Skeletal muscle tissue (tissue), 4 donors: Measurements from ENCODE around the gene TVP23C. TPM values are rescaled to one million over a fixed set of nuclear protein-coding genes. Genes with fewer than 3 reads are reported as not detected.
A peak's percentile ranks its signal among the peaks of the same experiment; 100 is the strongest.
"Not testable (repeated sequence)": the region's sequence is repeated elsewhere in the genome, so short reads cannot be mapped to it uniquely, and the experiment has no call there.

Experiments
- H3K27ac ChIP-seq: one replicate; pipeline ENCODE4 v1.7.0; 2013; ENCODE audit warnings: mild to moderate bottlenecking, low read depth, low read length, inconsistent platforms
- H3K27me3 ChIP-seq, 3 donors: one replicate each; pipeline ENCODE4 v1.7.0; 2013; ENCODE audit warnings: low read length in 3 of 3; ENCODE audit not compliant: control insufficient read depth in 3 of 3, insufficient read depth in 3 of 3
- H3K36me3 ChIP-seq, 3 donors: one replicate each; pipeline ENCODE4 v1.7.0; 2013; ENCODE audit warnings: low read length in 3 of 3; ENCODE audit not compliant: control insufficient read depth in 3 of 3, insufficient read depth in 3 of 3
- H3K4me1 ChIP-seq, 3 donors: one replicate each; pipeline ENCODE4 v1.7.0; 2013; ENCODE audit warnings: low read length in 3 of 3, mild to moderate bottlenecking in 3 of 3; ENCODE audit not compliant: control insufficient read depth in 3 of 3, insufficient read depth in 3 of 3
- H3K4me3 ChIP-seq, 3 donors: one replicate each; pipeline ENCODE4 v1.7.0; 2013; ENCODE audit warnings: low read length in 3 of 3
- H3K9ac ChIP-seq, 3 donors: one replicate each; pipeline ENCODE4 v1.7.0; 2013; ENCODE audit warnings: low read length in 3 of 3, mild to moderate bottlenecking in 3 of 3, moderate library complexity in 2 of 3, low read depth in 1 of 3
- H3K9me3 ChIP-seq, 3 donors: one replicate each; pipeline ENCODE4 v1.7.0; 2013; ENCODE audit warnings: low read length in 3 of 3; ENCODE audit not compliant: control insufficient read depth in 3 of 3
- total RNA-seq: library from RNA; depleted of rRNA; stranded (reverse); fragments of >200 nt; gene quantifications from one replicate; pipeline ENCODE4 v1.2.3, GENCODE V29; 2014
- donor health status: Osteomylitis.

Gene TVP23C
- total RNA-seq, 1 donor from 2014 or later: 32.9 TPM

DNA sequence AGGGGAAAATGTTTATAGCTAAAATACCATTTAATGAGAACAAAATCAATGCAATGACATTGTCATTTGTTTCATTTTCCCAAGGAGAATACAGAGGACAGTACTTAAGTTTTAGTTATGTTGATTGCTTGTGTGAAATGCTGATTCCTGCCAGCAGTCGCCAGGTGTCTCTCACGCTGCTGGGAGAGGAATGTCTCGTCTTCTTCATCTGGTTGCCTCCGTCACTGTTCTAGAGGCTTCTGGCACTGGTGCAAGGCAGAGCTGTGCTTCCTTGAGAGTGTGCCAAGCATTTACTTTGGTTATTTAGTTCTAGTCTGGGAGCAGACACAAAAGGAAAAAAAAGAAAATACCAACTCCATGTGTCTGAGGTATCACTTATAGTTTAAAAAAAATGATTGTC, 10.6 kb upstream of the TVP23C start:
- not testable (repeated sequence) for H3K36me3 ChIP-seq, H3K9me3 ChIP-seq, H3K4me3 ChIP-seq, H3K9ac ChIP-seq, H3K27ac ChIP-seq, H3K27me3 ChIP-seq, H3K4me1 ChIP-seq

DNA sequence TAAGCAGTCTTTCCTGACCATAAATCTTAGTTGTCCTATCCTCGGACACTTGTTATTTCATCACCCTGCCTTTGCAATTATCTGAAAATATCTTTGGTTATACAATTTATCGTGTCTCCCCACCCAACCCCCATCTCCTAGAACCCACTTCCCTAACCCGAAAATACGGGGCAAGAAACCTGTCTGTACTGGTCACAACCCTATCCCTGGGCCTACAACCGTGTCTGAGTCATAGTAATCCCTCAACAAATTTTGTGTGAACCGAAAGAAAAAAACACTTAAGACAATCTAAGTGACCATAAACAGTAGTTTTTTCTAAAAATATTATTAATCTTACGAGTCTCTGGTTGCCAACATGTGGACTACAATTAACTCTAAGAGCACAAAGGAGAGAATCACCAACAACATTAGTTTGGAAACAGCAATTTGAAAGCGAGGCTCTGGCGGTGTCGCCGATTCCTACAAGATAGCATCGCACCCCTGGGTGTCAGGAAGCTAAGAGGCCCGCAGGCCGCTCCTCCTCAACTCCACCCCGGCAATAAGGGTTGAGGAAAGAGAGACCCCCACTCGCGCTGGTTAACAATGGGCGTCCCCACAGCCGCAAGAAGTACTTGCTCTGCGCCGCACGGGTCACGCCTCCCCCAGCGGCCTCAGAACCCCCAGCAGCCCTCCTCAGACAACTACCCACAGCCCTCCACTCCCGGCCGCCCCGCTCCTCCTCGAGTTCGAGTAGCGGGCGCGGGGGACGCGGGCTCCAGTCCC, 489 bp downstream of the TVP23C start:
- H3K27ac ChIP-seq, H3K4me1 ChIP-seq, H3K9me3 ChIP-seq, H3K27me3 ChIP-seq, H3K36me3 ChIP-seq: not testable (repeated sequence)
- H3K9ac ChIP-seq: peak overlapping the region; percentile 57 to 77 (median 62)
- peak overlapping the region; percentile 71 to 81 (median 79) for H3K4me3 ChIP-seq

DNA sequence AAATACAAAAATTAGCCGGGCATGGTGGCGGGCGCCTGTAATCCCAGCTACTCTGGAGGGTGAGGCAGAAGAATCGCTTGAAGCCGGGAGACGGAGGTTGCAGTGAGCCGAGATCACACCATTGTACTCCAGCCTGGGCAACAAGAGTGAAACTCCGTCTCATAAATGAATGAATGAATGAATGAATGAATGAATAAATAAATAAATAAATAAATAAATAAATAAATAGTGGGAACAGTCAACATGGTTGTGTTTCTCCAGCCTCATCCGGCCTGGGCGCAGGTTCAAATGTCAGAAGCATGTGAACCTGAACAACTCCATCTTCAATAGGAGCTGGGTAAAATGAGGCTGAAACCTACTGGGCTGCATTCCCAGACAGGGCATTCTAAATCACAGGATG, 1.8 kb downstream of the TVP23C start:
- not testable (repeated sequence) for H3K27me3 ChIP-seq, H3K36me3 ChIP-seq, H3K9ac ChIP-seq, H3K4me1 ChIP-seq, H3K27ac ChIP-seq, H3K9me3 ChIP-seq, H3K4me3 ChIP-seq

DNA sequence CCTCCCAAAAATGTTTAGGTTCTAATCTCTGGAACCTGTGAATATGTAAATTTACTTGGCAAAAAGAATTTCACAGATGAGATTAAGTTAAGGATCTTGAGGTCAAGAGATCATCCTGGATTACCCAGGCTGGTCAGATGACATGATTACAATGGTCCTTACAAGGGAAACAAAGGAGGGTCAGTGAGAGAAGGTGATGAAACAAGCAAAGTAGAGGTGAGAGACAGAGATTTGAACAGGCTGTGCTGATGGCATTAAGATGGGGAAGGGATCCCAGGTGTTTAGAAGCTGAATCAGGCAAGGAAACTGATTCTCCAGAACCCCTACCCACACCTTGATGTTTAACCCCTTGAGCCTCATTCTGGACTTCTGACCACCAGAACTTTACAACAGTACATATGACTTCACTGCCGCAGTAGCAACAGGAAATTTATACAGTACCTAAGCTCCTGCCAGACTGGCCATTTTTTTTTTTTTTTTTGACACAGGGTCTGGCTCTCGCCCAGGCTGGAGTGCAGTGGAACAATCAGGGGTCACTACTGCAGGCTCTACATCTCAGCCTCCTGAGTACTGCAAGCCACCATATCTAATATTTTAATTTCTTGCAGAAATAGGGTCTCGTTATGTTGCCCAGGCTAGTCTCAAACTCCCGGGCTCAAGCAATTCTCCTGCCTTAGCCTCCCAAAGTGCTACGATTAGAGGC, 4.7 kb downstream of the TVP23C start:
- H3K27ac ChIP-seq, H3K4me1 ChIP-seq, H3K27me3 ChIP-seq, H3K9ac ChIP-seq, H3K4me3 ChIP-seq, H3K9me3 ChIP-seq, H3K36me3 ChIP-seq: not testable (repeated sequence)

DNA sequence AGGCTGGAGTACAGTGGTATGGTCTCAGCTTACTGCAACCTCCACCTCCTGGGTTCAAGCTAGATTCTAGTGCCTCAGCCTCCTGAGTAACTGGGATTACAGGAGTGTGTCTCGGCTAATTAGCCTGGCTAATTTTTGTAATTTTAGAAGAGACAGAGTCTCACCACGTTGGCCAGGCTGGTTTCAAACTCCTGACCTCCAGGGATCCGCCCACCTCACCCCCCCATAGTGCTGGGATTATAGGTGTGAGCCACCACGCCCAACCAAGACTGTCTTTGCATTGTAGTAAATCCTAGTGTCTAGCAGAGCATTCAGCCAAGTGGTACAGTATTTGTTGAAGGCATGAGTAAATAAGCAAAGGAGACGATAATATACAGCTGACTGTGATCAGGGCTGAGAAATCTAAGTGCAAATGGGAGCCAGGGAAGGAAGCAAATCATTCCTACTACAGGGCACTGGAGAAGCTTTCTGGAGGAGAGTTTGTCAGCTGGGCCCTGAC, 5.9 kb downstream of the TVP23C start:
- not testable (repeated sequence) for H3K36me3 ChIP-seq, H3K9ac ChIP-seq, H3K27ac ChIP-seq, H3K9me3 ChIP-seq, H3K27me3 ChIP-seq, H3K4me1 ChIP-seq, H3K4me3 ChIP-seq

DNA sequence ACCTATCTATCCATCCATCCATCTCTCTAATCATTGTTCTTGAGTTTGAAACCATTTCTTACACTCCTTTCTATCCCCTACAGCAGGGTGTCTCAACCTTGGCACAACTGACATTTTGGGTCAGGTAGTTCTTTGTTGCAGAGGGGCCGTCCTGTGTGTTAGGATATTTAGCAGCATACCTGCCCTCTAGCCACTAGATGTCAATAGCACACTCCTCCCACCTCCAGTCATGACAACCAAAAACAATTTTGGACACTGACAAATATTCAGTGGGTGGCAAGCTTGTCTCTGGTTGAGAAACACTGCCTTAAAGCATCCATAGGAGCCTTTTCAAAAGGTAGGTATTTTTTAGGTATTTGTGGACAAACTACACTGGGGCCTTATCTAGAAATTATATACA, 10.4 kb downstream of the TVP23C start:
- not testable (repeated sequence) for H3K9me3 ChIP-seq, H3K36me3 ChIP-seq, H3K4me3 ChIP-seq, H3K27ac ChIP-seq, H3K9ac ChIP-seq, H3K27me3 ChIP-seq, H3K4me1 ChIP-seq

DNA sequence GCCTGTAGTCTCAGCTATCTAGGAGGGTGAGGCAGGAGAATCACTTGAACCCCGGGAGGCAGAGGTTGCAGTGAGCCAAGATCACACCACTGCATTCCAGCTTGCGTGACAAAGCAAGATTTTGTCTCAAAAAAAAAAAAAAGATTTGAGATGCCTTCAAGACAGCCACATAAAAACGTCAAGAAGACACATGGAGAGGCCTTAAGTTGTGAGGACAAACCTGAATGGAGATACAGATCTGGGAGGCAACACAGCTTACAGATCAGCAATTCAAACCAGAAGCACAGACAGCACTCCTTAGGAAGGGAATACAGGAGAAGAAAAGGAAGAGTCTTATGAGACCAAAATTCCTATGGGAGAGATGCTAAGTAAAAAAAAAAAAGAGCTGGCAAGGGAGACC, 13.7 kb downstream of the TVP23C start:
- not testable (repeated sequence) for H3K36me3 ChIP-seq, H3K9ac ChIP-seq, H3K9me3 ChIP-seq, H3K4me1 ChIP-seq, H3K27me3 ChIP-seq, H3K4me3 ChIP-seq, H3K27ac ChIP-seq

DNA sequence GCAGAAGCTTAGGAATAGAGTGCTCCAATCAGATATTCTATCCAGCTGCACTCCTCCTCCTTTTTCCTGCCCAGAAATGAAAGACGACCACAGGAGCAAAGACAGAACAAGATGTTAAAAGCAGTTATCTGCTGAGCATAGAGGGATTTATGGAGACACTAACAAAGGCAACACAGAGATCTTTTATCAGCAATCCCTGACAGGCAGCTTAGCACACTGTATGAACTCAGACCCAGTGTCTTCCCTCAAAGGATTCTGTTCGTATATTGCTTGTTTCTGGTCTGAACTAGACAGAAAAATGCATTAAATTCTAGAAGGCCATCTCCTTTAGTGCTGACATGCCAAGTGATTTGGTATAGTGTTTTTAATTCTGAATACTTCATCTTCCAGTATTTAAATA, 16.7 kb downstream of the TVP23C start:
- H3K9ac ChIP-seq, H3K4me1 ChIP-seq, H3K9me3 ChIP-seq, H3K4me3 ChIP-seq, H3K36me3 ChIP-seq, H3K27ac ChIP-seq, H3K27me3 ChIP-seq: not testable (repeated sequence)

DNA sequence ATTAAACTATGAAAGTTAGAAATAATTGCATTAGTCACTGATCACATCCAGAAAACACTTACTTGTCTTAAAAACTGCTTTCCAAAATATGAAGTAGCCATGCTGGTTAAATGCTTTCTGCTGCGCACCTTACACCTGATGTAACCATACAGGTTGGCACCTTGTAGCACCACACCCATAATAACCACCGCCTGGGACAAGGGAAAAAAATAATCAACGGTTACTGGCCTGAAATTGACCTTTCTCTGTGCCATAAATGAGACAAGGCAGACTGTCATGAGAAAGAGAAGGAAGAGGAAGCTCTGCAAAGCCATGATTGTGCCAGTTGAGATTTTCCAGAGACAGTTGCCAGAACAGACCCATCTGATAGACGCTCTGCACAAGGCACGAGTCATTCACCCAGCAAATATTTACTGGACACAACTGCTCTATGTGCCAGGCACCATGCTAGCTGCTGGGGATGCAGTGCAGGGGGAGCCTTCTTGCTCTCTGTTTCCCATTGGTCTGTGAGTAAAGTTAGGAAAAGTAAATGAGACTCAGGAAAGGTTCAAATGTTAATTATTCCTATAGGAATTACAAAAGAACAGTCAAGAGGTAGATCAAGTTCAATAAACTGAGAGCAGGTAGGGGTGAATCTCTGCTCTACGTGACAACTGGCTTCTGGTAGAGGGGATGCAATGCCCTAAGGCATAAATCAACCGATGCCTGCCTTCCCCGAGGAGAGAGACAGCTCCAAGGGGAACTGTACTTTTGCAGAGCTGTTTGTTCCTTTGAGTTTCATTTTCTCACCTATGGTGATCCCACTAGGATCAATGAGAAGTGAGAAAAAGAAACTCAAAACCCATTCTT, 22.7 kb downstream of the TVP23C start:
- H3K9ac ChIP-seq, H3K4me3 ChIP-seq, H3K27ac ChIP-seq, H3K36me3 ChIP-seq, H3K9me3 ChIP-seq, H3K4me1 ChIP-seq, H3K27me3 ChIP-seq: not testable (repeated sequence)

DNA sequence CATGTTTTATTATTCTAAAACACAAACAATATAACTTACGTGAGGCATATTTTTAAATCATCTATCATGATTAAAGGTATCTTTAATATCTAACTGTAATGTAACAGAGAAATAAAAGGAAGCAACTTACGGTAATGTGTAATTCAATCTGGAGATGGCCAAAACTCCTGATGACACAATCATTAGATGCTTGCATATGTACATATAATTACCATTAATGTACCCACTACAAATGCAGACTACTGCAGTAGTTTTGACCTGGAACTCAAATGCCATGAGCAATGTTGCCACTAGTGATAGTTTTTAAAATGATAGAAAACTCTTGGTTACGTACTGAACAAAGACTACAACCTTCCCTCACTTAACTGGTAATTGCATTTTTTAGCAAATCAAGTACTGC, 30.2 kb downstream of the TVP23C start:
- not testable (repeated sequence) for H3K4me3 ChIP-seq, H3K27me3 ChIP-seq, H3K9ac ChIP-seq, H3K36me3 ChIP-seq, H3K9me3 ChIP-seq, H3K27ac ChIP-seq, H3K4me1 ChIP-seq
